NCI-H82 treated with DMSO at 0.1 percent for 48 hours (cell line): ENCODE results near the gene COL23A1.

Source experiments
- DNase-seq: peaks from one replicate; lab custom pipeline; 2025; ENCODE audit not compliant: unreplicated experiment; lab: John Stamatoyannopoulos, UW

COL23A1 gene

GRCh38 chr5:178535299-178536175 lies 54.7 kb downstream of the COL23A1 start:
- DNase-seq = no peak

DNA sequence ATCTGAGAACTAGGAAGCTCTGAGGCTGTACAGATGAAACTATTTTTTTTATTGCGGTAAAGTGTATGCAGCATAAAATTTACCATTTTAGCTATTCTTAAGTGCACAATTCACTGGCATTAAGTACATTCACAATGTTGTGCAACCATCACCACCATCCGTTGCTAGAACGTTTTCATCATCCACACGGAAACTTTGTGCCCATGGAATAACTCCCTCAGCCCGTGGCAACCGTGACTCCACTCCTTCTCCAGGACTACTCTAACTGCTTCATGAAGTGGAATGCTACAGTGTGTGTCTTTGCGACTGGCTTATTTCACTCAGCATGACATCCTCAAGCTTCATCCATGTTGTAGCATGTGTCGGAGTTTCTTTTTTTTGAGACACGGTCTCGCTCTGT lies 57.1 kb downstream of the COL23A1 start:
- no peak for DNase-seq

- DNase-seq = no peak
These were observed 57.5 kb downstream of the COL23A1 start for GRCh38 chr5:178532666-178533065.

DNA sequence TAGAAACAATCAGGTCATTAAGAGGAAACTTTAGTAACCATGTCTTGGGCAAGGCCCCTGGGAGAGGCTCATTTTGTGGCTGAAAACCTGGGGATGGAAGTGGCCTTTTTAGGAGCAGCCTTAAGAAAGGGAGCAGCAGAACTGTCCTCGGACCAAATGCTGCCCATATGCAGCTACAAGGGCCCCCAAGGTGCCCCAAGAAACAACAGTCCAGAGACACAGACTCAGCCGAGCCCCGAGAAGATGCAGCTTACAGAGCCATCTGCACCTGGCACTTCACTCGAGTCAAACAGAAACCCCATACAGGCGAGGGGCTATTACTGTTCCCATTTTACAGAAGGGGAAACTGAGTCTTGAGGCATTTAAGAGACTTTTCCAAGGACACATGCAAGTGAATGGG lies 58.0 kb downstream of the COL23A1 start:
- no peak for DNase-seq

DNA sequence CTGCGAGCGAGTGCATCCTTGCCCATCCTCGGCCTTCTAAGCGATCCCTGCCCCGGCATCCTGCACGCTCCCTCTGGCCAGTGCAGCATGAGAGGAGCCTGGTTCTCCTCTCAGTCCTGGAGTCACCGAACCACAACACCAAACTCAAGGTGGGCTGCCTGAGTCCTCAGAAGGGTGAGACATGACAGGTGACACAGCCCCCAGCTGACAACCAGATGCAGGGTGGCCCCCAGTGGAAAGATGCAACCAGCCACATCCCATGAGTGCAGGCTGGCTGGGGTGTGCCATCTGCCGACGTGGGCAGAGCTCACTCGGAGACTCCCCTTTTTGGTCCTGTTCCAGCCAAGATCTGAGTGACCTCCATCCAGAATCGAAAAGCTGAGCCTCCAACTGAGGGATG lies 58.4 kb downstream of the COL23A1 start:
- DNase-seq = no peak

DNA sequence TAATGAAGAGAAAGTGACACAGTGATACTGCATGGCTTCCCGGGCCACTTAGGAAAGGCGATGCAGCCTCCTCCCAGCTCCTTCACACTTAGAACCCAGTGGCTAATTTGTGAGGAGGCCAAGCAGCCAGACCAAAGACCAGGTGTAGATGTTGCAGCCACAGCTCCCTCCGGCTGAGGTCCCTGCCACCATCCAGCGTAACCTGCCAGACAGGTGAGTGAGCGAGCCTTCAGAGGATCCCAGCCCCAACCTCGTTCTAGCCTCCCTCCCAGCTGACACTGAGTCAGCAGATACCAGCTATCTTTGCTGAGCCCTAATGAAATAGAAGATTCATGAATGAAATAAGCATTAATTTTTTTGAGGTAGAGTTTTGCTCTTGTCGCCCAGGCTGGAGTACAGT lies 59.7 kb downstream of the COL23A1 start:
- no peak for DNase-seq

DNA sequence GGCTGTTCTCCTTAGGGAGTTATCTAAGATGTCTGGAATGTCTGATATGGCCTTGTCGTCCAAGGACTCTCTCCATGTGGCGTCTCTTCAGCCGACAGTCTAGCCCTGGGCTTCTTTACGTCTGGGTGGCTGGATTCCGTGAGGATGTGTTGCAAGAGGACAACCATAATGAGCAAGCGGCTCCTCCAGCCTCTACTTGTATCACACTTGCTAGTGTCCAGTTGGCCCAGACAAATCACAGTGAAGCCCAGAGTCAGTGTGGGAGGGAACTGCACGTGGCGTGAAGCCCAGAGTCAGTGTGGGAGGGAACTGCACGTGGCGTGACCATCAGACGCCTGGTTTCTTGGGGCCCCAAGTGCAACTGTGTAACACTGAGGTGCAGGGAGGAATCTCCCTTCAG lies 61.1 kb downstream of the COL23A1 start:
- no peak for DNase-seq

- no peak for DNase-seq
These were observed 62.5 kb downstream of the COL23A1 start for GRCh38 chr5:178527458-178528307.

DNA sequence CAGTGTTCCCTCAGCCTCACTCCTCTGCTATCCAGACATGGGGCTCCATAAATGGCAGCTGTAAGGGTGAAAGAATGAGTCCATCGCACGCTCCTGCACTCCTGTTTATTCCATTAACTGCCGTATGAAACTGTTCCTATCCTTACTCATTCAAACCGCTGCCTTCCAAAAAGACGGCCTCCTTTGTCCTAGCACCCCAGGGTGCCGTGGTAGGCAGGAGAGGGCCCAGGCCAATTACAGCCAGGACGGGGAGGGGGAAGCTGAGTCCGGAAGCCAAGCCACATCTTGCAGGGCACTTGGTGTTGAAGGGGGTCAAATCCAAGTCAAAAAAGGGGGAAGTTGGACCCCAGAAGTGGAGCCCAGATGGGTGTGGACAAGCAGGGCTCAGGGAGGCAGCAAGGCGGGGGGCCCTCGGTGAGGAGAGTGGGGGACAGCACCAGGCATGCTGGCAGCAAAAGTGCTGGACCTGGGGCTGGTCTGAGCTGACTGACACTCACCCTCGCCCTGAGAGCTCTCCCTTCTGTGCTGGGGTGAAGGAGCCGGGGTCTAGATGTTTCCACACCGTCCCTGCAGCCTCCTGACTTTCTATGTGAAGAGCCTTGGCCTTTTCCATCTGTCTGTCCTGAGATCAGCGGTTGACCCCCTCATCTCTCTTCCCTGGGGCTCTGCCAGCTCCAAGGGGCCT lies 63.3 kb downstream of the COL23A1 start:
- DNase-seq = no peak

- DNase-seq = no peak
These were observed 64.1 kb downstream of the COL23A1 start for GRCh38 chr5:178525906-178526732.

GRCh38 chr5:178524093-178524882 lies 65.9 kb downstream of the COL23A1 start:
- no peak for DNase-seq

DNA sequence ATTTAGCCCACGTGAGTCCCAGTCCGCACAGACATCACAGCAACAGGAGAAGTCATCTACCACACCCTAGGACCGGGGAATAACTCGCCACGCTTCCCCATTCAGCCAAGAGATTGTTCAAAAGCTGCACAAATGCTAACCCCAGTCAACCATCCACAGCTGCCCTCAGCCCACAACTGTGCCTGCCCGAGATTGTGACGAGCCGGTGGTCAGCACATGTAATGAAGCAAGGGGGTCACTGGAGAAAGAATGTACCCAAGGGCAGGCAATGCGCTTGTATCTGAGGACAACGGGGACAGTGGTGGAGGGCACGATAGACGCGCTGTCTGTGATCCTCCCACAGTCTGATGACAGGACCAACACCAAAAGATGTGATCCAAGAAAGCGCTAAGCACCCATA lies 67.8 kb downstream of the COL23A1 start:
- no peak for DNase-seq

DNA sequence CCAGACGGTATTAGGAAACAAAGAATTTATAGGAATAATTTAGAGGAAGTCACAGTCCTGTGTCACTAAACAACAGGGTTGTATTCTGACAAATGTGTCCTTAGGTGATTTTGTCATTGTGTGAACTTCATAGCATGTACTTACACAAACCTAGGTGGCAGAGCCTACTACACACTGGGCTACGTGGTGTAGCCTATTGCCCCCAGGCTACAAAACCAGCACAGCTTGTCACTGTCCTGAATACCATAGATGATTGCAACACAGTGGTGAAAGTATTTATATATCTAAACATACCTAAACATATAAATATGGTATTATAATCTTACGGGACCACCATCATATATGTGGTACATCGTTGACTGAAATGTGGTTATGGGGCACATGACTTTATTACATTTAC lies 69.3 kb downstream of the COL23A1 start:
- DNase-seq = no peak

DNA sequence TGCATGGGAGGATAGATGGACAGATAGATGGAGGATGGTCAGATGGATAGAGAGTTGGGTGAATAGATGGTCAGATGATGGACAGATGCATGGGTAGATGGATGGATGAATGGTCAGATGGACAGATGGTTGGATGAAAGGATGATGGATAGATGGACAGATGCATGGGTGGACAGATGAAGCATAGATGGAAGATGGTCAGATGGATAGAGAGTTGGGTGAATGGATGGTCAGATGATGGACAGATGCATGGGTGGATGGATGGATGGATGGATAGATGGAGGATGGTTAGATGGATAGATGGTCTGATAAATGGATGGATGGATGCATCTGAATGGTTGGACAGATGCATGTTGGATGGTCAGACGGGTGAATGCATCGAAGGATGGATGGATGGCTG lies 70.4 kb downstream of the COL23A1 start:
- no peak for DNase-seq

- no peak for DNase-seq
These were observed 71.0 kb downstream of the COL23A1 start for GRCh38 chr5:178519155-178519554.

DNA sequence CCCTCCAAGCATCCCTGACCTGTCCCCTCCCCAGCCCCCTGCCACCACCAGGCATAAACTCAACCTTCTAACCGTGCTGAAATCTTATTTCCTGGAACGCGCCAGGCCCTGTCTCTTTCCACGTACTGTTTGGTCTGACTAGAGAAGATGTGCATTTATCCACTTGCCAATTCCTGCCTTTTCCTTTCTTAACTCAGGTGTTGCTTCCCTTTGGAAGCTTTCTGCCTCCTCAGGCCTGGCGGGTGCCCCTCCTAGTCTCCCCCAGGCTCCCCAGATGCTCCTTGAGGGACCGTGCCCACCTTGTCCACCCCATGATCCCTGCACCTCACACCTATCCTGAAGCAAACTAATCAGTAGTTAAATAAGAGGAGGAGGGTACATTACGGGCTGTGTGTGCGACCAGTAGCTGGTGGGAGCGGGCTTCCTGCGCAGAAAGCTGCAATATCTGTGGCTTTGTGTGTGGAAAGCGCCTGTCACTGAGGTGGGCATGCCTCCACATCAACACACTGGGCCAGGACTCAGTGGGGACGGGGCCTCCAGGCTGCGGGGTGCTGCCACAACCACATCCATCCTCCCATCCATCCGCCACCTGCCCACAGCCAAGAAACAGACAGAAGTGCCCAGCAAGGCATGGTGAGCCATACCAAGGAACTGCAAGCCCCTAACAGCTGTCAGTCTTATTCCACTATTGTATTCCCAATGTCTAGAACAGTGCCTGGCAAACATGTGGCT lies 73.5 kb downstream of the COL23A1 start:
- DNase-seq = no peak

- DNase-seq = no peak
These were observed 74.3 kb downstream of the COL23A1 start for GRCh38 chr5:178515776-178516503.

DNA sequence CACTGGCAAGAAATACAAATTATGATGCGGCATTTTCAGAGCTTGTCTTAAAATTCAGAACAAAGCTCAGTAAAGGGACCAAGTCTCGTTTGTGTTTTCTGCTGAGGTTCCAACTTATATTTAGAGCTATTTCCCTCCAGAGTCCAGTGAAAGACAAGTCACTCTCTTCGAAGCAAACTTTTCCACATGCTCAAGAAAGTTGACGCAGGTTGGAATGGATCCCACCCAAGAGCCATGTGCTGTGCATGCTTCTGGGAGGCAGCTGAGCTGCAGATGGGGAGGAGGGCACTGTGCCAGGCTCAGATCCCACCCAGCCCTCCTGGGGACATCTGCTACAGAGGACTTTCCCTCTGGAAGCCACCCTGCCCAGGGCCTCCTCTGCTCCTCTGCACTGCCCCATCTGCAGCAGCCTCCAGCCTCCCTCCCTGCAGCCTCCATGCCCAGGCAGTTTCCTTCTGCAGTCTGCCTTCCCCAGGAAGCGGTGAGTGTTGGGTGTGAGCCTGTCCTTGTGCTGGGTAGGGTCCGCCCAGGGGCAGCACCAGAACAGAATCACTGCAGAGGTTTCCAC lies 75.3 kb downstream of the COL23A1 start:
- DNase-seq = no peak
